ENCODE data around the gene C16orf46. TPM values are rescaled to one million over a fixed set of nuclear protein-coding genes. Genes with fewer than 3 reads are reported as not detected.
A peak's percentile ranks its signal among the peaks of the same experiment; 100 is the strongest.

The C16orf46 gene
- total and polyA plus RNA-seq, 9 of the 15 experiments (the other 6 are each of a cell fraction or from before 2014, with no cell fraction given): 0.10 to 0.98 (median 0.41) TPM; not detected in 1

DNA sequence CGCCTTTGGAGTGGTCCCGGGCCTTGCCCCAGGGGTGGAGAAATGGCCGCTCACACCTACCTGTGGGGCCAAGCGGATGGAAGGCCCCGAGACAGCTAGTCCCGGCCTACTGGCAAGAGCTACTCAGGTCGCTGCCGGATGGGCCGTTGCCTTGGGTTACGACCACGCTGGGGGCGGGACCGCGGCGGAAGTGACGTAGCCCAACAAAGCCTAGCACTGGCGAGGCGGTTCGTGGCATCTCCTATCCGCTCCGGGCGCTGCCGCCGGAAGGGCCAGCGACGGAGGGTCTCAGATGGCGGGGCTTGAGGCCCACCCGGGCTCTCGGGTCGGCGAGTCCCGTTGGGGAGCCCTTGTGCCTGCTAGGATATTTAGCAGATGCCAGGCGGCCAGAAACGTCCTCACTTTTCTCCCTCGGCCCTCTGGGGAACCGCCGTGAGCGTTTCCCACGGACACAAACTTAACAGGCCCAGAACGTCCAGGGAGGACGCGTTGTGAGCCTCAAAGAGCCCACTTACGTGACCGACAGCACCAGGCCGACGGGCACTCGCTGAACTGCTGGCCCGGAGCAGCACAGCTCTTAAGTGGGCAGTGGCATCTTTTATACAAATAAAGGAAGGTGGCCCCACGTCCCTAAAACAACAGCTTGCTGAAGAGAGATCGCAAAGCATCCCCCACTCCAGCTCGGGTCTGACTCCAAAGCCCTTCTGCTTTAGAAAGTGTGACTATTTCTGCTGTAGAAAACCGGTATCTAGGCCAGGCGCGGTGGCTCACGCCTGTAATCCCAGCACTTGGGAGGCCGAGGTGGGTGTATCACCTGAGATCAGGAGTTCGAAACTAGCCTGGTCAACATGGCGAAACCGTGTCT lies at the start of gene C16orf46 (continued):
- TF ChIP-seq ZBTB7A (IDR thresholded peaks at IDR 0.05; ENCODE audit: borderline replicate concordance, control insufficient read depth, low read depth, low read length): peak; percentile 95
- TF ChIP-seq, protein P1, sequence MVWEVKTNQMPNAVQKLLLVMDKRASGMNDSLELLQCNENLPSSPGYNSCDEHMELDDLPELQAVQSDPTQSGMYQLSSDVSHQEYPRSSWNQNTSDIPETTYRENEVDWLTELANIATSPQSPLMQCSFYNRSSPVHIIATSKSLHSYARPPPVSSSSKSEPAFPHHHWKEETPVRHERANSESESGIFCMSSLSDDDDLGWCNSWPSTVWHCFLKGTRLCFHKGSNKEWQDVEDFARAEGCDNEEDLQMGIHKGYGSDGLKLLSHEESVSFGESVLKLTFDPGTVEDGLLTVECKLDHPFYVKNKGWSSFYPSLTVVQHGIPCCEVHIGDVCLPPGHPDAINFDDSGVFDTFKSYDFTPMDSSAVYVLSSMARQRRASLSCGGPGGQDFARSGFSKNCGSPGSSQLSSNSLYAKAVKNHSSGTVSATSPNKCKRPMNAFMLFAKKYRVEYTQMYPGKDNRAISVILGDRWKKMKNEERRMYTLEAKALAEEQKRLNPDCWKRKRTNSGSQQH (CRISPR knock-in tag; IDR thresholded peaks at IDR 0.05): 0 out of 2 replicates have a peak, but pooled peaks have one; percentile 7
- TF ChIP-seq RBM14 (IDR thresholded peaks at IDR 0.05; ENCODE audit: borderline replicate concordance, insufficient read depth, low read depth, low read length): 0 out of 2 replicates have a peak, but pooled peaks have one; percentile 67
- no peak for TF ChIP-seq ZBTB8A (IDR thresholded peaks at IDR 0.05; ENCODE audit: partially characterized antibody)
- no peak for TF ChIP-seq PHTF2 (CRISPR knock-in tag; IDR thresholded peaks at IDR 0.05)
- TF ChIP-seq, protein P2, sequence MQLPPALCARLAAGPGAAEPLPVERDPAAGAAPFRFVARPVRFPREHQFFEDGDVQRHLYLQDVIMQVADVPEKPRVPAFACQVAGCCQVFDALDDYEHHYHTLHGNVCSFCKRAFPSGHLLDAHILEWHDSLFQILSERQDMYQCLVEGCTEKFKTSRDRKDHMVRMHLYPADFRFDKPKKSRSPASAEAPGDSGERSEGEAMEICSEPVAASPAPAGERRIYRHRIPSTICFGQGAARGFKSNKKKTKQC (CRISPR knock-in tag; IDR thresholded peaks at IDR 0.05): peak; percentile 49
- no peak for TF ChIP-seq SREBF1 (IDR thresholded peaks at IDR 0.05; ENCODE audit: borderline replicate concordance, low read depth, low read length)
- peak; percentile 98 for TF ChIP-seq CREM (IDR thresholded peaks at IDR 0.05; ENCODE audit: low read depth)
- TF ChIP-seq DNMT1 (IDR thresholded peaks at IDR 0.05): no peak
- TF ChIP-seq, protein P3, sequence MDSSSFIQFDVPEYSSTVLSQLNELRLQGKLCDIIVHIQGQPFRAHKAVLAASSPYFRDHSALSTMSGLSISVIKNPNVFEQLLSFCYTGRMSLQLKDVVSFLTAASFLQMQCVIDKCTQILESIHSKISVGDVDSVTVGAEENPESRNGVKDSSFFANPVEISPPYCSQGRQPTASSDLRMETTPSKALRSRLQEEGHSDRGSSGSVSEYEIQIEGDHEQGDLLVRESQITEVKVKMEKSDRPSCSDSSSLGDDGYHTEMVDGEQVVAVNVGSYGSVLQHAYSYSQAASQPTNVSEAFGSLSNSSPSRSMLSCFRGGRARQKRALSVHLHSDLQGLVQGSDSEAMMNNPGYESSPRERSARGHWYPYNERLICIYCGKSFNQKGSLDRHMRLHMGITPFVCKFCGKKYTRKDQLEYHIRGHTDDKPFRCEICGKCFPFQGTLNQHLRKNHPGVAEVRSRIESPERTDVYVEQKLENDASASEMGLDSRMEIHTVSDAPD (CRISPR knock-in tag; IDR thresholded peaks at IDR 0.05): no peak
- peak; percentile 94 for TF ChIP-seq ZEB2 (IDR thresholded peaks at IDR 0.05)
- TF ChIP-seq HNRNPLL (IDR thresholded peaks at IDR 0.05; ENCODE audit: low read depth, low read length, poor library complexity, severe bottlenecking): peak; percentile 83
- no peak for TF ChIP-seq ETV6 (IDR thresholded peaks at IDR 0.05; ENCODE audit: borderline replicate concordance in 1 of 2, low read depth in 2 of 2, low read length in 1 of 2)
- 0 out of 2 replicates have a peak, but pooled peaks have one; percentile 33 for TF ChIP-seq ETV6 (CRISPR knock-in tag; IDR thresholded peaks at IDR 0.05; ENCODE audit: borderline replicate concordance)
- no peak for TF ChIP-seq ZNF274 (IDR thresholded peaks at IDR 0.05; ENCODE audit: borderline replicate concordance, low read depth, low read length)
- TF ChIP-seq POU5F1 (IDR thresholded peaks at IDR 0.05; ENCODE audit: borderline replicate concordance, low read depth, low read length, partially characterized antibody): no peak
- peak; percentile 82; the same call in 1 of the 2 replicates for TF ChIP-seq PRMT5 (CRISPR knock-in tag; IDR thresholded peaks at IDR 0.05)
- peak; percentile 67; the same call in 1 of the 2 replicates for TF ChIP-seq HIVEP1 (CRISPR knock-in tag; IDR thresholded peaks at IDR 0.05)
- TF ChIP-seq, protein P4, sequence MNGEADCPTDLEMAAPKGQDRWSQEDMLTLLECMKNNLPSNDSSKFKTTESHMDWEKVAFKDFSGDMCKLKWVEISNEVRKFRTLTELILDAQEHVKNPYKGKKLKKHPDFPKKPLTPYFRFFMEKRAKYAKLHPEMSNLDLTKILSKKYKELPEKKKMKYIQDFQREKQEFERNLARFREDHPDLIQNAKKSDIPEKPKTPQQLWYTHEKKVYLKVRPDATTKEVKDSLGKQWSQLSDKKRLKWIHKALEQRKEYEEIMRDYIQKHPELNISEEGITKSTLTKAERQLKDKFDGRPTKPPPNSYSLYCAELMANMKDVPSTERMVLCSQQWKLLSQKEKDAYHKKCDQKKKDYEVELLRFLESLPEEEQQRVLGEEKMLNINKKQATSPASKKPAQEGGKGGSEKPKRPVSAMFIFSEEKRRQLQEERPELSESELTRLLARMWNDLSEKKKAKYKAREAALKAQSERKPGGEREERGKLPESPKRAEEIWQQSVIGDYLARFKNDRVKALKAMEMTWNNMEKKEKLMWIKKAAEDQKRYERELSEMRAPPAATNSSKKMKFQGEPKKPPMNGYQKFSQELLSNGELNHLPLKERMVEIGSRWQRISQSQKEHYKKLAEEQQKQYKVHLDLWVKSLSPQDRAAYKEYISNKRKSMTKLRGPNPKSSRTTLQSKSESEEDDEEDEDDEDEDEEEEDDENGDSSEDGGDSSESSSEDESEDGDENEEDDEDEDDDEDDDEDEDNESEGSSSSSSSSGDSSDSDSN (IDR thresholded peaks at IDR 0.05; ENCODE audit: borderline replicate concordance in 1 of 2, low read depth in 2 of 2, low read length in 2 of 2): no peak
- TF ChIP-seq MAZ (CRISPR knock-in tag; conservative IDR thresholded peaks at IDR 0.05 in 1 of 2, IDR thresholded peaks at IDR 0.05 in 1 of 2): peak in 1 of 2 experiments; percentile 89; a peak in 3 of 4 replicates
- TF ChIP-seq ZNF444 (CRISPR knock-in tag; IDR thresholded peaks at IDR 0.05): 0 out of 2 replicates have a peak, but pooled peaks have one; percentile 28
